ENCODE results near the gene ABCA4.

GRCh38 chr1:94160811-94161210 lies 39.9 kb upstream of the ABCA4 start:
- TF ChIP-seq POLR2A (IDR thresholded peaks at IDR 0.05) (no peak), CTCF (IDR thresholded peaks at IDR 0.05) (no peak)
